Vagina (tissue), 2 donors: ENCODE data around the gene PITX3. TPM values are rescaled to one million over a fixed set of nuclear protein-coding genes. Genes with fewer than 3 reads are reported as not detected.
A peak's percentile ranks its signal among the peaks of the same experiment; 100 is the strongest.

Source experiments
- DNase-seq, 2 donors: peaks; one replicate each; pipeline ENCODE4 v3.0.0-alpha.2; 2017; ENCODE audit errors: extremely low spot score in 2 of 2
- H3K27ac ChIP-seq: fragments of 200-600 bp; sonication (generic); one replicate; pipeline ENCODE4 v1.5.1; 2019
- H3K27me3 ChIP-seq: fragments of 200-600 bp; sonication (generic); one replicate; pipeline ENCODE4 v1.5.1; 2019
- H3K36me3 ChIP-seq, 2 donors: fragments of 200-600 bp; sonication (generic); one replicate each; pipeline ENCODE4 v1.5.1; 2017 to 2019
- H3K4me1 ChIP-seq: fragments of 200-600 bp; sonication (generic); one replicate; pipeline ENCODE4 v1.5.1; 2019
- H3K4me3 ChIP-seq, 2 donors: fragments of 200-600 bp; sonication (generic); 1 replicate in 1 of 2; 2 replicates in 1 of 2; pipeline ENCODE4 v1.5.1; 2016 to 2019
- H3K9me3 ChIP-seq: fragments of 200-600 bp; sonication (generic); one replicate; pipeline ENCODE4 v1.5.1; 2019
- CTCF ChIP-seq, 3 experiments: fragments of 450-650 bp in 2 of 3; fragments of 200-600 bp in 1 of 3; sonication (generic) in 1 of 3; IDR thresholded peaks; one replicate each; pipeline ENCODE4 v1.5.1; 2017 to 2019; ENCODE audit warnings: antibody characterized with exemption in 3 of 3, mild to moderate bottlenecking in 2 of 3, moderate library complexity in 2 of 3
- POLR2A ChIP-seq, 2 donors: fragments of 450-650 bp; IDR thresholded peaks; one replicate each; pipeline ENCODE4 v1.6.1; 2017; ENCODE audit warnings: antibody characterized with exemption in 2 of 2, mild to moderate bottlenecking in 2 of 2, moderate library complexity in 2 of 2
- POLR2AphosphoS5 ChIP-seq, 2 donors: sonication (generic); formaldehyde crosslinking; IDR thresholded peaks; one replicate each; pipeline ENCODE4 v1.9.0; 2017; ENCODE audit warnings: antibody characterized with exemption in 2 of 2, mild to moderate bottlenecking in 2 of 2, low read depth in 1 of 2; ENCODE audit not compliant: insufficient read depth in 1 of 2
- intact Hi-C: fragments of 100-400 bp; cut with DNase I; formaldehyde crosslinking; loops from one replicate; pipeline ENCODE4 v1.15.1; 2023
- total RNA-seq: library from RNA; depleted of rRNA; stranded (reverse); fragments of >200 nt; gene quantifications from one replicate; pipeline ENCODE4 v1.2.3, GENCODE V29; 2016

PITX3 gene
- total RNA-seq, 1 donor from 2014 or later = not detected

DNA sequence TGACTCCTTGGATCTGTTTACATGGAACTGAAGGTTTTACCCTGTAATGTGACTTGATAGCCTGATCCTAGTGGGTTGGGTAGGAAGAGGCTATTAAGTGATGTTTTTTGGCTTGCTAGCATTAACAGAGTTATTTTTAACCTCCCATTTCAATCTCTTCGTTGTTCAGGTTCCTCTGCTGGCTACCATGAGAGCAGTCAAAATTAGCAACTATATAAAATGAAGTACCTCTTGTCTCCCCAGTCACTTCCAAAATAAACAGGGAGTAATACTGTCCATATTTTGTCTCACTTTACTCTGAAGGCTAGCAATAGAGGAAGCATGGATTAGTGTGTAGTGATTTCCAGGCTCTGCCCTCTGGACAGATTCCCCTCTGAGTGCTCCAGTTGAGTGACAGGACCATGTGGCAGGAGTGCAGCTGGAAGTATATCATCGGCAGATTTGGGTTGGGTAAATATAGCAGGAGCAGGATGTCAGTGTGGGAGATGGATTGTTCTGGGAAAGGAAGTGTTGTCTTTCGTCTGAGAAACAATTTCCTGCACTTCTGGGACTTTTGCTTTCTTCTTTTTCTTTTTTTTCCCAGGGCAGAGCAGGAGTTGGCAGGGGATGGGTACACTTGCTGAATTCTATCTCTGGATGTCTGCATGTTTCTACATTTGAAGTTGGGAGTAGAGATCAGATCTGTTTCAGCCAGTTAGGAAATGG is 39.2 kb upstream of the PITX3 start:
- no peaks in the 10 kb centered on the region for H3K27me3 ChIP-seq
- no peaks in the 10 kb centered on the region for H3K36me3 ChIP-seq
- no peaks in the 10 kb centered on the region for H3K9me3 ChIP-seq
- intact Hi-C loops = no loop called here
- peak overlapping the region; percentile 39 for H3K27ac ChIP-seq
- peaks cover 42% of the 10 kb centered on the region for H3K4me1 ChIP-seq
- no peak for DNase-seq
- TF ChIP-seq POLR2AphosphoS5 (IDR thresholded peaks at IDR 0.05; ENCODE audit: insufficient read depth in 1 of 2, low read depth in 1 of 2) (no peak), CTCF (IDR thresholded peaks at IDR 0.05) (no peak), POLR2A (IDR thresholded peaks at IDR 0.05) (no peak)
- no peak overlapping the region for H3K4me3 ChIP-seq

GRCh38 chr10:102279104-102279503 is 37.8 kb upstream of the PITX3 start:
- no peak for TF ChIP-seq POLR2AphosphoS5 (IDR thresholded peaks at IDR 0.05; ENCODE audit: insufficient read depth in 1 of 2, low read depth in 1 of 2)
- no peak for TF ChIP-seq POLR2A (IDR thresholded peaks at IDR 0.05)
- TF ChIP-seq CTCF (IDR thresholded peaks at IDR 0.05) = no peak
- Histone ChIP-seq H3K27ac (no peak overlapping the region), H3K9me3 (no peaks in the 10 kb centered on the region), H3K27me3 (no peaks in the 10 kb centered on the region), H3K36me3 (no peaks in the 10 kb centered on the region), H3K4me3 (no peak overlapping the region), H3K4me1 (peaks cover 40% of the 10 kb centered on the region)
- no peak for DNase-seq
- intact Hi-C loops = no loop called here

DNA sequence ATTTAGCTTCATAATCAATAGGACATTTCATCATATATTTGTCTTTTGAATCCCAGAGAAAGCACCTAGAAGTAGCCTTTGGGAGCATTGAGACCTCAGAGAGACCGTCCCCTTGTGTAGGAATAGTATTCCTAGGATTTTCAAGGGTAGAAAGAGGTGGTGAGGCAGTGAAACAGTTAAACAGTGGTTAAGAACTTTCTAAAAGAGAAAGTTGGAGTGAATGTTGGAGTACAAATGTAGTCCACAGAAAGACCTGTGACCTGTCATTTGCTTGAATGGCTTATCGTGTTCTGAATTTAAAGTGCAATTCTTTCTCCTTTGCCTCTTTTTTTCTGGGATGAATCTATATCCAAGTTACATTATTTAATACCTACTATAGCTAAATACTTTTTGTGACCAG is 34.0 kb upstream of the PITX3 start:
- intact Hi-C loops = no loop called here
- H3K27ac ChIP-seq = no peak overlapping the region
- peaks cover 18% of the 10 kb centered on the region for H3K4me1 ChIP-seq
- no peak for TF ChIP-seq POLR2A (IDR thresholded peaks at IDR 0.05)
- TF ChIP-seq POLR2AphosphoS5 (IDR thresholded peaks at IDR 0.05; ENCODE audit: insufficient read depth in 1 of 2, low read depth in 1 of 2) = no peak
- no peak for TF ChIP-seq CTCF (IDR thresholded peaks at IDR 0.05)
- no peaks in the 10 kb centered on the region for H3K9me3 ChIP-seq
- H3K36me3 ChIP-seq = no peaks in the 10 kb centered on the region
- no peak for DNase-seq
- no peaks in the 10 kb centered on the region for H3K27me3 ChIP-seq
- H3K4me3 ChIP-seq = no peak overlapping the region

DNA sequence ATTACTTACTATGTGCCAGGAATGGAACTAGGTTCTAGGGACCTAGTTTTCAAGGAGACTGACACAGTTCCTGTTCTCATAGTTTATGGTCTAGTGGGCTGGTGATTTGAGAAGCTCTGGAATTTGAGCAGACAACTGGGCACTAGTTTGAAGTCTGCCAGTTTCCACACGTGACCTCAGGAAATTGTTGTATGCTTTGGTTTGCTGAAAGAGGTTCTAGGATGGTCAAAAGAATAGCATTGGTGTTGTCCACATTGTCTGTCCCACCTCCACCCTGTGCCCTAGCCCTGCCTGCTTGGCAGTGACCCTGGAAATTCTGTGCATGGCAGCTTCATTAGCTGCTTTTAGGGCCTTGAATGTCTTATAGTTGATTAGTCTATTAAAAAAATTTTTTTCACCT is 32.8 kb upstream of the PITX3 start:
- H3K9me3 ChIP-seq = no peaks in the 10 kb centered on the region
- no peak for DNase-seq
- peaks cover 18% of the 10 kb centered on the region for H3K4me1 ChIP-seq
- H3K27ac ChIP-seq = no peak overlapping the region
- H3K4me3 ChIP-seq = no peak overlapping the region
- intact Hi-C loops = no loop called here
- H3K27me3 ChIP-seq = no peaks in the 10 kb centered on the region
- TF ChIP-seq POLR2AphosphoS5 (IDR thresholded peaks at IDR 0.05; ENCODE audit: insufficient read depth in 1 of 2, low read depth in 1 of 2) = no peak
- no peak for TF ChIP-seq CTCF (IDR thresholded peaks at IDR 0.05)
- TF ChIP-seq POLR2A (IDR thresholded peaks at IDR 0.05) = no peak
- no peaks in the 10 kb centered on the region for H3K36me3 ChIP-seq

DNA sequence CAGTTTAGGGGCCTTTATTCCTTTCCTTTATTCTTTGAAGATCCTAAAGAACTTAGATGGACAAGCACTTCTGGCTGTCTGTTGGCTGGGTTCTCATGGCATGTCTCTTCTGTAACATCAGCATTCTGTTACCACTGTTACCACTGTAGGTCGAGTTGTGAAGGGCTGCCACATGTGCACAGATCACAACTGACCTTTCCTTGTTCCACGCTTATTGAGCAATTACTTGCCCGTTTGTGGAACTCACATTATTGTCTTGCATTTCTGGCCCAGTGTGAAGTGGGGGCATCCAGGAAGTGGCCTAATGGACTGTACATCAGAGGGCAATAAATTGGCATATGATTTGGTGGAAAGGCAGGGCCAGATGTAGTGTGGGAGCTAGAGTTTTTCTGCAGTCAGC is 27.7 kb upstream of the PITX3 start:
- DNase-seq = no peak
- H3K27ac ChIP-seq = no peak overlapping the region

More for the DNA sequence above, 27.7 kb upstream of the PITX3 start:
- Histone ChIP-seq H3K27me3 (no peaks in the 10 kb centered on the region), H3K36me3 (no peaks in the 10 kb centered on the region), H3K9me3 (no peaks in the 10 kb centered on the region), H3K4me3 (no peak overlapping the region), H3K4me1 (peaks cover 33% of the 10 kb centered on the region)
- intact Hi-C loops = no loop called here
- TF ChIP-seq POLR2A (IDR thresholded peaks at IDR 0.05) (no peak), POLR2AphosphoS5 (IDR thresholded peaks at IDR 0.05; ENCODE audit: insufficient read depth in 1 of 2, low read depth in 1 of 2) (no peak), CTCF (IDR thresholded peaks at IDR 0.05) (no peak)
